Caco-2 (cell line): ENCODE measurements around the gene FGR. TPM values are rescaled to one million over a fixed set of nuclear protein-coding genes. Genes with fewer than 3 reads are reported as not detected.

Experiments used
- BruUV-seq: library from RNA; stranded (reverse); fragments of 400-500 nt; replicated peaks from 2 replicates; lab custom pipeline; 2021; lab: Mats Ljungman, UMichigan
- CTCF ChIA-PET: fragments of 300-600 bp; sonication (Branson Sonifier 250); formaldehyde crosslinking; loops from one replicate; lab custom pipeline; 2022; ENCODE audit warnings: antibody characterized with exemption; lab: Charles Lee
- POLR2A ChIA-PET: fragments of 300-600 bp; sonication (Branson Sonifier 250); formaldehyde crosslinking; loops from one replicate; lab custom pipeline; 2022; ENCODE audit warnings: antibody characterized with exemption; lab: Charles Lee
- DNase-seq, 2 experiments: peaks; one replicate each; pipeline versions ENCODE4 v3.0.0 to v3.0.0-alpha.2; 2020 to 2022
- H3K27me3 ChIP-seq: replicated peaks from 2 replicates; pipeline ENCODE4 v1.6.0; 2011; ENCODE audit warnings: low read length; ENCODE audit not compliant: control insufficient read depth, insufficient read depth
- H3K36me3 ChIP-seq: 2 replicates; pipeline ENCODE4 v1.5.1; 2011; ENCODE audit warnings: low read length; ENCODE audit not compliant: control insufficient read depth, insufficient read depth
- H3K4me1 ChIP-seq: fragments of 250-450 bp; sonication (Bioruptor Pico); 2 replicates; pipeline ENCODE4 v1.5.1; 2020; ENCODE audit warnings: mild to moderate bottlenecking
- H3K4me3 ChIP-seq: 2 replicates; pipeline ENCODE4 v1.5.1; 2011; ENCODE audit warnings: low read depth, mild to moderate bottlenecking, control low read depth, low read length
- H3K9me3 ChIP-seq: fragments of 250-450 bp; sonication (Bioruptor Pico); 2 replicates; pipeline ENCODE4 v1.5.1; 2020; ENCODE audit warnings: mild to moderate bottlenecking, moderate library complexity
- H3K27ac Mint-ChIP-seq: one replicate; pipeline ENCODE4 v1.8.0; 2022; ENCODE audit warnings: mixed read lengths; ENCODE audit not compliant: unreplicated experiment
- H3K27me3 Mint-ChIP-seq: one replicate; pipeline ENCODE4 v1.8.0; 2022; ENCODE audit warnings: mixed read lengths; ENCODE audit not compliant: insufficient read depth, unreplicated experiment
- H3K36me3 Mint-ChIP-seq: one replicate; pipeline ENCODE4 v1.8.0; 2022; ENCODE audit warnings: mild to moderate bottlenecking, mixed read lengths; ENCODE audit not compliant: insufficient read depth, unreplicated experiment
- H3K4me1 Mint-ChIP-seq: one replicate; pipeline ENCODE4 v1.8.0; 2022; ENCODE audit warnings: low read depth, mixed read lengths; ENCODE audit not compliant: unreplicated experiment
- H3K4me3 Mint-ChIP-seq: one replicate; pipeline ENCODE4 v1.8.0; 2022; ENCODE audit warnings: mild to moderate bottlenecking, moderate library complexity, mixed read lengths; ENCODE audit not compliant: unreplicated experiment
- H3K9me3 Mint-ChIP-seq: one replicate; pipeline ENCODE4 v1.8.0; 2022; ENCODE audit warnings: mixed read lengths; ENCODE audit not compliant: unreplicated experiment
- CTCF ChIP-seq, 2 experiments: fragments of 200-600 bp in 1 of 2; IDR thresholded peaks; 1 replicate in 1 of 2; 2 replicates in 1 of 2; pipeline versions ENCODE4 v1.5.1 to v1.8.0; 2011 to 2022; ENCODE audit warnings: antibody characterized with exemption in 1 of 2, control low read depth in 1 of 2, inconsistent platforms in 1 of 2, low read depth in 1 of 2, low read length in 1 of 2, mild to moderate bottlenecking in 1 of 2, moderate library complexity in 1 of 2; ENCODE audit not compliant: insufficient read depth in 1 of 2, severe bottlenecking in 1 of 2, unreplicated experiment in 1 of 2
- intact Hi-C: fragments of 100-400 bp; cut with micrococcal nuclease; formaldehyde crosslinking; loops from one replicate; pipeline ENCODE4 v1.10.0; 2022; ENCODE audit not compliant: unreplicated experiment
- total RNA-seq: library from RNA; stranded (reverse); gene quantifications from 2 replicates; pipeline ENCODE4 v1.2.3, GENCODE V29; 2022

Gene FGR
- total RNA-seq, 1 experiment from 2014 or later: not detected

DNA sequence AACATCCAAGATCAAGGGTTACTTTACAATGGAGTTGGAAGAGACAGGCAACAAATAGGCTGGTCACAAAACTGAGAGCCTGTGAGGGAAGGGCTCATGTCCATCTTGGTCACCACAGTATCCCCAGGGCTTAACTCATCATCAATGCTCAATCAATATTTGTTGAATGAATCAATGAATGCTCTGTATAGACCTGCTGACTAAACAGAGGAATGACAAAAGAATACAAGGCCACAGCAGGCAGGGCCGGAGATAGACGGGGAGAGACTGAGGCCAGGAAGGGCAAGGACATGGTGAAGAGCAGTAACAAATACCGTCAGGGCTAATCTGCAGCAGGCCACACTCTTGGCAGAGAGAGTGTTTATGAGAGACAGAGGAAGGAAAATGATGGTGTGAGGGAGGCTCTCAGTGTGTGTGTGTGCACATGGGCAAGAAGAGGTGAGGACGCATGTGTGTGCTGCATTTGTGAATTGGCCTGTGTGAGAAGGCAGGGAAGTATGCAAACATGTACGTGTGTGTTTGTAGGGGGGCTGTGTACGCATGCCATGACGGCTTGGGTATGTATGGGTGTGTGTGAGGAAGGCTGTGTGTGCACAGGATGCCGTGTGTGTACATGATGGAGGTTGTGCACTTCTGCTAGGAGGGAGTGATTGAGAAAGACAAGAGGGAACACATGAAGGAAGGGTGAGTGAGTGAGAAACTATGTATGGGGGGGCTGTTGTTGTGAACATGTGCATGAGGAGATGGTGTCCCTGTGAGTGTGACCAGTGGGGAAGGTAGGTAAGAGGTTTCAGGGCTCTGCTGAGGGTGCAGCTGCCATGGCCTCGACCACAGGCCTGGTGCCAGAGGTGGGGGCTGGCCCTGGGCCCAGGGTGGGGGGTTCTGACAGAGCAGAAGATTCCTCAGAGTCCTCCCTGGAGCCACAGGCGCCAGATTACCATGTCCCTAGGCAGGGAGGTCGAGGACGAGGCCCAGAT lies 46.4 kb downstream of the FGR start:
- no peak overlapping the region for H3K27ac Mint-ChIP-seq
- intact Hi-C loops: no loop called here
- no peaks in the 10 kb centered on the region for H3K9me3 Mint-ChIP-seq
- Histone ChIP-seq H3K9me3 (no peaks in the 10 kb centered on the region), H3K27me3 (no peaks in the 10 kb centered on the region), H3K4me1 (no peaks in the 10 kb centered on the region), H3K36me3 (no peaks in the 10 kb centered on the region), H3K4me3 (no peak overlapping the region)
- ChIA-PET CTCF (no interaction called here), POLR2A (no interaction called here)
- BruUV-seq: no TSS peak
- TF ChIP-seq CTCF (IDR thresholded peaks at IDR 0.05; ENCODE audit: insufficient read depth in 1 of 2, low read depth in 1 of 2, low read length in 1 of 2, severe bottlenecking in 1 of 2, unreplicated experiment in 1 of 2): no peak
- H3K4me1 Mint-ChIP-seq: no peaks in the 10 kb centered on the region
- no peak overlapping the region for H3K4me3 Mint-ChIP-seq
- DNase-seq: no peak
- H3K36me3 Mint-ChIP-seq: peaks cover 7% of the 10 kb centered on the region
- H3K27me3 Mint-ChIP-seq: no peaks in the 10 kb centered on the region

DNA sequence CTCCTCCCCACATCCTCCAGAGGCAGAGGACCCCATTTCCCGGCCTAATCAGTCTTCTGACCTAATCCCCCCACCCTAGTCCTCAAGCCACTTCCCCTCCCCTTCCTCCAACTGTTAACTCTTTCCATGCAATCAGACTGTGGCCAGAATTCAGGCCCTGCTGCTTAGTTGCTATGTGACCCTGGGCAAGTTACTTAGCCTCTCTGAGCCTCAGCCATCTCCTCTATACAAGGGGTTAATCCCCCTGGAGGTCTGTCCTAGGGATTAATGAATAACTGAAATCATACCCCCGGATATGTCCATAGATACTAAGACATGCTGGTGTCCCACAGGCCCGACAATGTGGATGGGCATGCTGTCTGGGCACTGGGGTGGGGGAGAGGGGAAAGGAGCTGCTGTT lies 49.3 kb downstream of the FGR start:
- Mint-ChIP-seq H3K4me1 (no peaks in the 10 kb centered on the region), H3K27ac (no peak overlapping the region), H3K36me3 (peaks cover 14% of the 10 kb centered on the region), H3K9me3 (no peaks in the 10 kb centered on the region), H3K4me3 (no peak overlapping the region), H3K27me3 (no peaks in the 10 kb centered on the region)
- ChIA-PET POLR2A (no interaction called here), CTCF (interaction anchor here (1.2 to 1.6 kb wide), 2 partner anchors 28 to 113 kb away, joined by 3 to 5 read pairs; no protein-coding TSS in a partner anchor)
- H3K4me3 ChIP-seq: no peak overlapping the region
- TF ChIP-seq CTCF (IDR thresholded peaks at IDR 0.05; ENCODE audit: insufficient read depth in 1 of 2, low read depth in 1 of 2, low read length in 1 of 2, severe bottlenecking in 1 of 2, unreplicated experiment in 1 of 2): no peak
- intact Hi-C loops: no loop called here
- H3K4me1 ChIP-seq: no peaks in the 10 kb centered on the region
- no peaks in the 10 kb centered on the region for H3K36me3 ChIP-seq
- no peak for DNase-seq
- H3K9me3 ChIP-seq: no peaks in the 10 kb centered on the region
- no TSS peak for BruUV-seq
- H3K27me3 ChIP-seq: no peaks in the 10 kb centered on the region

DNA sequence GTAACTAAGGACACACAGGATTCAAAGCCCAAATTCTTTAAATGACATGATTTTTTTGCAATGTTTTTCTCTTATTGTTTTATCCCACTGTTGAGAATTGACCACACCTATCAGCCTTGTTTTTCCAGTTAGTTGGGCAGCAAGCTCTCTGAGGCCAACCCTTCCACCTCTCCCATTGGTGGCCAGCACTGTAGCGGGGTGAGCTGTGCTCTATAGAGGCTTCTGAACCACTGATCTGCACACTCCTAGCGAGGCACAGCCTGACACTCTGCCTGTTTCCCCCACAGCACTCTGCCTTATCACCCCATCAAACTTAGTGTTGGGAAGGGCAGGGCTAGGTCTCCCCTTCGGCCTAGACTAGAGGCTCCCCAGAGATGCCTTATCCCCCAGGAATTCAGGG lies 50.5 kb downstream of the FGR start:
- H3K27ac Mint-ChIP-seq: no peak overlapping the region
- H3K4me3 Mint-ChIP-seq: no peak overlapping the region
- no peaks in the 10 kb centered on the region for H3K27me3 ChIP-seq
- H3K27me3 Mint-ChIP-seq: no peaks in the 10 kb centered on the region
- H3K4me1 ChIP-seq: no peaks in the 10 kb centered on the region
- H3K9me3 Mint-ChIP-seq: no peaks in the 10 kb centered on the region
- no peak for TF ChIP-seq CTCF (IDR thresholded peaks at IDR 0.05; ENCODE audit: insufficient read depth in 1 of 2, low read depth in 1 of 2, low read length in 1 of 2, severe bottlenecking in 1 of 2, unreplicated experiment in 1 of 2)
- no TSS peak for BruUV-seq
- H3K4me1 Mint-ChIP-seq: no peaks in the 10 kb centered on the region
- H3K36me3 ChIP-seq: no peaks in the 10 kb centered on the region
- ChIA-PET CTCF (interaction anchor here (1.6 kb wide), 1 partner anchor 27 kb away, joined by 5 read pairs; no protein-coding TSS in a partner anchor), POLR2A (no interaction called here)
- DNase-seq: no peak
- H3K36me3 Mint-ChIP-seq: peaks cover 14% of the 10 kb centered on the region
- no peak overlapping the region for H3K4me3 ChIP-seq
- H3K9me3 ChIP-seq: no peaks in the 10 kb centered on the region
- intact Hi-C loops: no loop called here
